Right atrium auricular region (tissue), 2 donors: ENCODE data around the gene AFAP1. TPM values are rescaled to one million over a fixed set of nuclear protein-coding genes. Genes with fewer than 3 reads are reported as not detected.

Experiments used
- DNase-seq: peaks from one replicate; pipeline ENCODE4 v3.0.0-alpha.2; 2019; ENCODE audit warnings: low spot score
- H3K27ac ChIP-seq, 2 donors: fragments of 200-600 bp; sonication (generic); 1 replicate in 1 of 2; 2 replicates in 1 of 2; pipeline ENCODE4 v1.5.1; 2016 to 2019
- H3K27me3 ChIP-seq, 2 donors: fragments of 200-600 bp; sonication (generic); one replicate each; pipeline versions ENCODE4 v1.5.1 to v1.6.0; 2017 to 2019
- H3K36me3 ChIP-seq: fragments of 200-600 bp; sonication (generic); one replicate; pipeline ENCODE4 v1.5.1; 2016
- H3K4me1 ChIP-seq, 2 donors: fragments of 200-600 bp; sonication (generic); one replicate each; pipeline versions ENCODE4 v1.5.1 to v1.6.0; 2017 to 2019
- H3K4me3 ChIP-seq, 2 donors: fragments of 200-600 bp; sonication (generic); 1 replicate in 1 of 2; 2 replicates in 1 of 2; pipeline ENCODE4 v1.5.1; 2017 to 2019; ENCODE audit warnings: mild to moderate bottlenecking in 1 of 2, moderate library complexity in 1 of 2
- H3K9me3 ChIP-seq, 2 donors: fragments of 200-600 bp; sonication (generic); one replicate each; pipeline ENCODE4 v1.5.1; 2019
- CTCF ChIP-seq, 2 donors: fragments of 200-600 bp; sonication (generic); IDR thresholded peaks; one replicate each; pipeline ENCODE4 v1.5.1; 2019; ENCODE audit warnings: antibody characterized with exemption in 2 of 2
- total RNA-seq, 2 donors: library from RNA; depleted of rRNA; stranded (reverse); fragments of >200 nt; gene quantifications; one replicate each; pipeline ENCODE4 v1.1.0, GENCODE V29; 2016

The AFAP1 gene
- total RNA-seq, 2 donors from 2014 or later: 16.2 to 27.2 TPM

- Histone ChIP-seq H3K9me3 (no peaks in the 10 kb centered on the region), H3K4me3 (no peak overlapping the region), H3K27ac (no peak overlapping the region), H3K4me1 (peaks cover 0 to 31% of the 10 kb centered on the region in 2 donors), H3K36me3 (peaks cover 14% of the 10 kb centered on the region), H3K27me3 (no peaks in the 10 kb centered on the region)
- no peak for DNase-seq
- no peak for TF ChIP-seq CTCF (IDR thresholded peaks at IDR 0.05)
These were observed 72.5 kb downstream of the AFAP1 start for GRCh38 chr4:7867191-7867590.

- H3K36me3 ChIP-seq: peaks cover 15% of the 10 kb centered on the region
- H3K9me3 ChIP-seq: no peaks in the 10 kb centered on the region
- no peak overlapping the region for H3K27ac ChIP-seq
- TF ChIP-seq CTCF (IDR thresholded peaks at IDR 0.05): no peak
- DNase-seq: no peak
- H3K4me1 ChIP-seq: peaks cover 0 to 14% of the 10 kb centered on the region in 2 donors
- H3K27me3 ChIP-seq: no peaks in the 10 kb centered on the region
- H3K4me3 ChIP-seq: no peak overlapping the region
These were observed 74.1 kb downstream of the AFAP1 start for GRCh38 chr4:7865533-7865932.

GRCh38 chr4:7864685-7865084, 75.0 kb downstream of the AFAP1 start:
- H3K27ac ChIP-seq: no peak overlapping the region
- no peak for TF ChIP-seq CTCF (IDR thresholded peaks at IDR 0.05)
- no peak for DNase-seq
- H3K9me3 ChIP-seq: no peaks in the 10 kb centered on the region
- no peaks in the 10 kb centered on the region for H3K27me3 ChIP-seq
- no peak overlapping the region for H3K4me3 ChIP-seq
- H3K4me1 ChIP-seq: peaks cover 0 to 7% of the 10 kb centered on the region in 2 donors
- peaks cover 18% of the 10 kb centered on the region for H3K36me3 ChIP-seq

- Histone ChIP-seq H3K4me1 (peaks cover 0 to 7% of the 10 kb centered on the region in 2 donors), H3K36me3 (peaks cover 18% of the 10 kb centered on the region), H3K9me3 (no peaks in the 10 kb centered on the region), H3K27ac (no peak overlapping the region), H3K4me3 (no peak overlapping the region), H3K27me3 (no peaks in the 10 kb centered on the region)
- no peak for DNase-seq
- no peak for TF ChIP-seq CTCF (IDR thresholded peaks at IDR 0.05)
These were observed 75.6 kb downstream of the AFAP1 start for GRCh38 chr4:7863911-7864681.

GRCh38 chr4:7862561-7863192, 77.0 kb downstream of the AFAP1 start:
- H3K36me3 ChIP-seq: peaks cover 10% of the 10 kb centered on the region
- no peaks in the 10 kb centered on the region for H3K9me3 ChIP-seq
- H3K4me3 ChIP-seq: no peak overlapping the region
- H3K27ac ChIP-seq: no peak overlapping the region
- TF ChIP-seq CTCF (IDR thresholded peaks at IDR 0.05): no peak
- no peaks in the 10 kb centered on the region for H3K27me3 ChIP-seq
- H3K4me1 ChIP-seq: peaks cover 0 to 12% of the 10 kb centered on the region in 2 donors
- no peak for DNase-seq
